Loucy (cell line): Measurements from ENCODE around the gene BTNL9.

Experiments
- CTCF ChIP-seq: fragments of 200-600 bp; sonication (generic); conservative IDR thresholded peaks from 2 replicates; pipeline ENCODE4 v1.5.1; 2014; ENCODE audit warnings: mild to moderate bottlenecking, antibody characterized with exemption, low read length
- EZH2phosphoT487 ChIP-seq: fragments of 200-600 bp; IDR thresholded peaks from 2 replicates; pipeline ENCODE4 v1.6.1; 2018; ENCODE audit warnings: antibody characterized with exemption, mild to moderate bottlenecking, moderate library complexity, borderline replicate concordance

- no peak for TF ChIP-seq CTCF
- TF ChIP-seq EZH2phosphoT487, result no peak
These were observed 14.9 kb downstream of the BTNL9 start for GRCh38 chr5:181054871-181055459.
